ENCODE data around the gene PPP1R9A. TPM values are rescaled to one million over a fixed set of nuclear protein-coding genes. Genes with fewer than 3 reads are reported as not detected.

The PPP1R9A gene
- total RNA-seq, 4 donors from 2014 or later = 8.2 to 18.1 (median 10.0) TPM

DNA sequence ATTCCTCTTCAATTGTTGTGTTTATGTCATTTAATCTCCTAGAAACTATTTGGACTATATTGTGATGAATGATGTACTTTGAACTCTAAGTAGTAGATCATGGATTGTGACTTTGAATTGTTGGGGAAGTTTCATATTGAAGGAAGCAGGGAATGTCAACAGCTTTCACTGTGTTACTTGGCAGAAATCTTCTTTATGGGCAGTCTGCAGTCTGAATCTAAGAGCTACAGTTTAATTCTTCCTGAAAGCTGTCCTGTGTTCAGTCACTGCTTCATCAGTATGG is 91.6 kb downstream of the PPP1R9A start:
- TF ChIP-seq, protein P1, sequence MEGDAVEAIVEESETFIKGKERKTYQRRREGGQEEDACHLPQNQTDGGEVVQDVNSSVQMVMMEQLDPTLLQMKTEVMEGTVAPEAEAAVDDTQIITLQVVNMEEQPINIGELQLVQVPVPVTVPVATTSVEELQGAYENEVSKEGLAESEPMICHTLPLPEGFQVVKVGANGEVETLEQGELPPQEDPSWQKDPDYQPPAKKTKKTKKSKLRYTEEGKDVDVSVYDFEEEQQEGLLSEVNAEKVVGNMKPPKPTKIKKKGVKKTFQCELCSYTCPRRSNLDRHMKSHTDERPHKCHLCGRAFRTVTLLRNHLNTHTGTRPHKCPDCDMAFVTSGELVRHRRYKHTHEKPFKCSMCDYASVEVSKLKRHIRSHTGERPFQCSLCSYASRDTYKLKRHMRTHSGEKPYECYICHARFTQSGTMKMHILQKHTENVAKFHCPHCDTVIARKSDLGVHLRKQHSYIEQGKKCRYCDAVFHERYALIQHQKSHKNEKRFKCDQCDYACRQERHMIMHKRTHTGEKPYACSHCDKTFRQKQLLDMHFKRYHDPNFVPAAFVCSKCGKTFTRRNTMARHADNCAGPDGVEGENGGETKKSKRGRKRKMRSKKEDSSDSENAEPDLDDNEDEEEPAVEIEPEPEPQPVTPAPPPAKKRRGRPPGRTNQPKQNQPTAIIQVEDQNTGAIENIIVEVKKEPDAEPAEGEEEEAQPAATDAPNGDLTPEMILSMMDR (IDR thresholded peaks at IDR 0.05; ENCODE audit: low read depth) = no peak

DNA sequence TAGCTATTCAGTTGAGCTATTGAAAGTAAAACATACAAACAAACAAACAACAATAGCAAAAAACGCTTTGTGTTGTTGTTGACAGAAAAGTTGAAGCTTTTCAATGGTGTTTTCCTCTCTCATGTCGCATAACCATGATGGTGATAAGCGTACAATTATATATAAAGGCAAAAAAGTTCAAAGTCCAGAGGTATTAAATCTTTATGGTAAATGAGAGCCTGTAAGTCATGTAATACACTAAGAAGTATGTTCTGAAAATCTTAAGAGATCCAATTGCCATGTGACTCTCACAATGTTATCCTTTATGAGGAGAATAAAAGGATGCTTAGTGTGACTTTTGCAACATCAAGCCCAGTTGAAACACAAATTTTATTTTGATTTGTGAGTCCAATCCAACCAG is 93.9 kb downstream of the PPP1R9A start:
- TF ChIP-seq, protein P1 (IDR thresholded peaks at IDR 0.05; ENCODE audit: low read depth) = no peak

DNA sequence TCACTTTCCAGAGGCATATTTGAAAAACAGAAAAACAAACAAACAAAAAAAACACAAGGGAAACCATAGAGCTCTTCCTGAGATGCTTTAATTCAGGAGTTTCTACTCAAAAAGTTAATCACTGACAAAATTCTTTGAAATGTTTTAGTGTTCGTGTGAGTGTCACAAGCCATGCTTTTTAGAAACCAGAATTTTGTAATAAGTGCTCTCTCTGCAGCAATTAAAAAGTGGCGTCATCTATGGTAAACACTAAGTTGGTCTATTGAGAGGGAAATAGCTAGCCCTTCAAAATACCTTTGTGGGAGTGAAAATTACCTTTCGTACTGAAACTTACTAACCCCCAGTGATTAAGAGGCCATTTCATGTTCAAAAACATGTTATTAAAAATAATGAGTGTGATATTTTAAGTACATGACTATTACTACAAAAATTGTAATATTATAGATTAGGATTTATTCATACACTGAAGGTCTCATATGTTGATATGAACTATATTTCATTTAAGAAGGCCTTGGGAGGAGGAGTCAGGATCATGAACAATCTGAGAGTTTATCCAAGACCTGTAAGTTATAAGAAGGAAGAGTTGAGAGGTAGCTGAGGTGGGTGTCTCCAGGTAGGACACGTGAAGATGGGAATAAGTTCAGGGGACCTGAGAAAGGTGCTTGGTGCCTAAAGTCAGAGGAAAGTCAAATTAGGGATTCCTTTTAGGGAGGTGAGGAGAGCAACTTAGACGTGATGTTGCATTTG is 94.6 kb downstream of the PPP1R9A start:
- TF ChIP-seq, protein P1 (IDR thresholded peaks at IDR 0.05; ENCODE audit: low read depth) = no peak

DNA sequence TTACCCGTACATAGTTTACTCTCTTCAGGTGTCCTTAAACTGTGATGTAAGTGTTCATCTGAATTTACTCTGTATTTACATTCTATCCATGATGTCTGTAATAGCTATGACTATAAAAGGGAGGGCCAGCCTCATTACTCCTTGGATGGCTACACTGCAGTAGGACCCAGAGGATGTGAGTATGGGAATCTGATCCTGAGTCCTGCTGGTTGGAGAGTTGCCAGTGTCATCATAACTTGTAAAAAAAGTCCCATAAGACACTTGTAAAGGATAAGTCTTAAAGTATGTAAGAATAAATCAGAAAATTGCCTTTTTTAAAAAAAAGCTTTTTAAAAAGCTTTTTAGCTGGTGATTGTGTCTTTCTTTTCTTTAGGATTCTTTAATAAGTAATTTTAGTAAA is 95.4 kb downstream of the PPP1R9A start:
- TF ChIP-seq, protein P1 (IDR thresholded peaks at IDR 0.05; ENCODE audit: low read depth) = no peak

DNA sequence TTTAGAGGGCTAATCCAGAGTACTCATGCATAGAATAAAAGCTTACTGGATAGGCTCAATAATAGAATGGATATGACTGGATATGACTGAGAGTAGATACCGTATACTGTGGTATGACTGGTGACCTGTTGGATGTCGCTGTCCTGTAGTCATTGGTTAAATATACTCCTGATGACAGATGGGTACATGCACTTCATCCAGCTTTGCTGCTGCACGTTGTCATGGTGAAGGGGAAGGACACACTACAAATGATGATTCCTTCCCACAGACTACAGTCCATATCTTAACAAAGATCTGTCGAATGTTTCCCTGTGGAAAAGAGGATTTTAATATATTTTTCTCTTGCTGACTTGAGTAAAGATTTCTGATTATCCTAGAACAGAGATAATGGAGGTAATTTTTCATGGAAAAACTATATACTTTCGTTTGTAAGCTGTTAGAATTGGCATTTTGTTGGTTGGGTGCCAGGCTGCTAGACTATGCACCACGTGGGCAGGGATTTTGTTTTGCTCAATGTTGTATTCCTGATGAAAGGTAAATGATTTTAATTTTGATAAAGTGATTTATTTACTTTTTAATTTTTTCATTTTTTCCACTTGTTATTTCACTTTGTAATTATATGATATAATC is 97.3 kb downstream of the PPP1R9A start:
- TF ChIP-seq, protein P1 (IDR thresholded peaks at IDR 0.05; ENCODE audit: low read depth) = no peak

DNA sequence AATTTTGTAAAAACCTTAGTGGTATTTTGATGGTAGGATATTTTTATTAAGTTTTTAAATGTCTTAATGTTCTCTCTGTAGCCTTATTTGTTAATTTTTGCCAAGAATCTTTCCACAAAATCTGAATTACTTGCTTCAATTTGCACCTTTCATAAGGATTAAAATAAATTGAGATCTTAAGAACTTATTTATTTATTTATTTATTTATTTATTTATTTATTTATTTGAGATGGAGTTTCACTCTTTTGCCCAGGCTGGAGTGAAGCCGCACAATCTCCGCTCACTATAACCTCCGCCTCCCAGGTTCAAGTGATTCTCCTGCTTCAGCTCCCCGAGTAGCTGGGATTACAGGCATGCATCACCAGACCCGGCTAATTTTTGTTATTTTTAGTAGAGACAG is 98.6 kb downstream of the PPP1R9A start:
- TF ChIP-seq, protein P1 (IDR thresholded peaks at IDR 0.05; ENCODE audit: low read depth) = no peak

DNA sequence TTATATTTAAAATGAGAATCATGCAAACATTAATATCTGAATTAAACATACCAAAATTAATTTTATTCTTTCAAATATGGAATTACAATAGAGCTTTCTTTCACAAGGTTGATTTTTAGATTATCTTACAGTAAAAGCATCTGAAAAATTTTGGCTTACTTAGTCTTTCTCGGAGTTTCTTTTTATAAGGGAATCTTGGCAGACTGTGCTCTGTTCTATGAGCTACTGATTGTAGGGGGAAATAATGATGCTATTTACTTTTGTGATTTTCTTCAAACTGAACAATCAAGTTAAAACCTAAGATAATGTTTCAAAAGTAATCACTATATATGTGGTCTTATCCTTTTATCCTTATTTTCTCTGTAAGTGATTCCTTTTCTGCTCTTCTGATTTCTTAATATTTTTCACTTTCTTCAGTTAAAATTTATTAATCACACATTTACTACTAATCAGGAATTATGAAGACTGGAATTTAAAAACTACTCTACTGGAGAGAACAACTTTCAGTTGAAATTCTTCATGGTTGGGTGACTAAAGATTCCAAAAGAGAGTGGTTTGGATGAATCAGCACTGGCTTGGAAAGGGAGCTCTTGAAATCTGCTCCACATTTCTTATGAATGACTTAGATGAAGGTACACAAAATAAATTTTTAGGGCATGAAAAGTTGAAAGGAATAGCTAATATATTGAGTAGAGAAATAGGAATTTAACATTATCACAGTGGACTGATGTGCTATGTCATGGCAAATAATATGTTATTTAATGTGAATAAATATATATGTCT is 103.9 kb downstream of the PPP1R9A start:
- TF ChIP-seq, protein P1 (IDR thresholded peaks at IDR 0.05; ENCODE audit: low read depth) = no peak
